ENCODE results near the gene SAMD13. TPM values are rescaled to one million over a fixed set of nuclear protein-coding genes. Genes with fewer than 3 reads are reported as not detected.

Gene SAMD13, protein sequence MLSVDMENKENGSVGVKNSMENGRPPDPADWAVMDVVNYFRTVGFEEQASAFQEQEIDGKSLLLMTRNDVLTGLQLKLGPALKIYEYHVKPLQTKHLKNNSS
- total RNA-seq (2014; rRNA removed; shearing (Covaris generic)) = 1.9 and 5.9 TPM in 2 replicates

- peak; percentile 86 for DNase-seq (ENCODE audit: low read depth)
These were observed at the start of gene SAMD13 for GRCh38 chr1:84301004-84301784. TSS of gene SAMD13 (plus strand) at chr1:84301708. CDS start at chr1:84303235, 1,527 bp downstream.

- DNase-seq (ENCODE audit: low read depth) = peak; percentile 36
These were observed 48.5 kb upstream of the SAMD13 start for GRCh38 chr1:84253036-84253435.

DNA sequence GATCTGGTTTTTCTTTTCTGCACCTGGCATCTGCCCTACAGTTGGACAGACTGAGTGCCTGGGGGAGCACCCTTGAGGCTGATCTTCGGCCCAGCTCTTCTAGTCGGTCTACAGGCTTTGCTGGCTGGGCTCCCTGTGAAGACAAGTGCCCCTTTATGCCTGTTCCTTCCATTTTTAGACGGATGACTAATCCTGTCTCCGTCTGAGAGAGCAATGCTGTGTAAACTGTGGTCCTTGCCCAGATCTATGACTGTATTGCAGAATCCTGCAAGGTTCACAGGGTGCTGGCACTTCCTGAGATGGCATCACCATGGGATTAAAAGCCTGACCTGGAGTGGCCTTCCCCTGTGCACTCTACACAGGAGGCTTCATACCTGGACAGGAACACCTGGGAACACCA is 47.6 kb upstream of the SAMD13 start:
- DNase-seq (ENCODE audit: low read depth) = peak; percentile 93

DNA sequence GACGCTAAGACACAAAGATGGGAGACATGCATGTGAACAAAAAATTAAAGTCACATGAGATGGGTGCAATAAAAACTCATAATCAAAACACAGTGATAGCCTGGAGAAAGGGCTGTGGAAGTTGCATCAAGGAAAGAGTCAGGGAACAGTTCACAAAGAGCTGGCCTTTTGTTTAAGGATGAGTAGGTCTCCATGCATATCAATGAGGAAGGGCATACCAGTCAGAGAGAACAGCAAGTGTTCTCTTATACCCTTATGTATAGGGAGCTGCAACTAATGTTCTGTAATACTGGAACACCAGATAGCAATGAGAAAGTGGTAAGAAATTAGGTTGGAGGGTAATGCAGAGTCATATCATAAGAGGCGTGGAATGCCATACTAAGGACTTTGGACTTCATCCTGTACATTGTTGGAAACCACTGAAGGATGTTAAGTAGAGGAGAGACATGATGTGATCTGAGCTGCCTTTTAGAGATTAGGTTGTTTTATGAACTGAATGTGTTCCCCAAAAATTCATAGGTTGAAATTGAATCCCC is 46.7 kb upstream of the SAMD13 start:
- no peak for DNase-seq (ENCODE audit: low read depth)

DNA sequence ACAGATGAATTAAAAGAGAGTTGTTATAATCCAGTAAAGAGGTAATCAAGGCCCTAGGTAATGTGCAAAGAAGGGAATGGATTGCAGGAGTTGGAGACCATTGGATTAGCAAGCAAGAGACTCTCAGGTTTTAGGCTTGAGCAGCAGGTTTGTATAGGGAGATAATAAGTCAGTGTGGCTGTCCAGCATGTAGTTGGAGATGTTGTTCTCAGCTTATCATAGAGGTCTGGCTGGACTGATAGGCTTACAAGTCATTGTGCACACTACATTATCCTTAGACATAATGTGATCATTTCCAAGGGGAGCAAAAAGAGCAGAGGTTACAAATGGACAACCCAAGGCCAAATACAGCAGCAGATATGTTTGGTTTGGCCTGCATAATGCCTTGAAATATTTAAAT is 45.9 kb upstream of the SAMD13 start:
- DNase-seq (ENCODE audit: low read depth) = no peak

GRCh38 chr1:84257617-84258016 is 43.9 kb upstream of the SAMD13 start:
- DNase-seq (ENCODE audit: low read depth) = no peak

GRCh38 chr1:84259376-84259775 is 42.1 kb upstream of the SAMD13 start:
- no peak for DNase-seq (ENCODE audit: low read depth)

DNA sequence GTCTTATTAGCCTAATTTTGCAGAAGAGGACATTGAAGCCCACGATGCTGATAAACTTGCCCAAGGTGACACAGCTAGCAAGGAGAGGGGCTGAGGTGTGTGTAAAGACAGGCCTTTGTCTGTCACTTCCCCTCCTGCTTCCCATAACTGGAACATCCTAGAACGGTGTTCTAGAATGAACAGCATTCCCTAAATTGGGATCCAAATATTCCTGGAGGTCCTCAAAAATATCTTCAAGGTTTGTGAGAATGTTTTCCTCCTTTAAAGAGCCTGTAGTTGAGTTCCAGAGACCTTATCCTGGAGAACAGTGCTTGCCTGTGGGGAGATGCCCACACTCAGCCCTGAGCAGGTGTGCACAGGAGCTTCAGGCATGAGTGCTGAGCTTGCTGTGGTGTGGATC is 41.5 kb upstream of the SAMD13 start:
- DNase-seq (ENCODE audit: low read depth) = no peak

DNA sequence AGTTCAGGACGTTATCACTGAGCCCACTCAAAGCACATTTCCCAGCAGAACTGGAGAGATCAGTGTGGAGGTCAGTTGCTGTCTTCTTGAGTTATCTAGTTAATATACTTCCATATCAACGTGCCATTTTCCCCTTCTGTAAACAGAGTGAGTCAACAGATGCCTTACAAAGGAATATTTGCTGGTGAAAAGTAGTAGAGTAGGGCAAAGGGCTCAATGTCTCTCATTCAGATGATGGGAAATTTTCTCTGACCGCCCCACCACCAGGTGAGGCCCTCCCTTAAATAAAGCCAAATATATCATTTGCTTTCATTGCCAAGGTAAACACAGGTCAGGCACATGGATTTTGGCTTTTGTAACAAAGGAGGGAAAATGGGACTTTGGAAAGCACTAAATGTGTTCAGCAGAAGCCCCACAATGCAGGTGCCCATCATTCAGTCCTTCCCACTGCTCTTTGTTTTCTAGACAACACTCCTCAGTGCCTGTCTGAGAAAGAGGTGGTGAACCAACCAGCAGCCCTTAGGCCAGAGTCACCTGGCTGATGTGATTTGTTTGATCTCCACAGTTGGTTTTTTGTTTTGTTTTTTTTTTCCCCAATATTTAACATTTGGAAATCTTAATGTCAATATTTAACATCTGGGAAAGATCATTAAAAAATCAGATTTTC is 40.5 kb upstream of the SAMD13 start:
- peak; percentile 21 for DNase-seq (ENCODE audit: low read depth)

- DNase-seq (ENCODE audit: low read depth) = no peak
These were observed 36.5 kb upstream of the SAMD13 start for GRCh38 chr1:84264961-84265360.

- no peak for DNase-seq (ENCODE audit: low read depth)
These were observed 35.6 kb upstream of the SAMD13 start for GRCh38 chr1:84265867-84266266.

- no peak for DNase-seq (ENCODE audit: low read depth)
These were observed 34.8 kb upstream of the SAMD13 start for GRCh38 chr1:84266748-84267147.

DNA sequence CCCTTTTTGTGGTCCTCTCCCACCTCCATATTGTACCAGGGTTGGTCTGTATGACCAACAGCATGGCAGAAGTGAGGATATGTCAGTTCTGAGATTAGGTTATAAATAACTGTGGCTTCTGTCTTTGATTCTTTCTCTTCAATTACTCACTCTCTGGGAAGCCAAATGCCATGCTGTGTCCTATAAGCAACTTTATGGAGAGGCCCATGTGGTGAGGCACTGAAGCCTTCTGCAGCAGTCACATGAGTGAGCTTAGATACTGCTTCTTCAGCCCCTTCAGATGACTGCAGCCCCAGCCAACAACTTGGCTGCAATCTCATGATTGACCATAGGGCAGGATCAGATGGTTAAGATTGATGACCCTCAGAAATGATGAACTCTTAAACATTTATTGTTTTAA is 34.0 kb upstream of the SAMD13 start:
- DNase-seq (ENCODE audit: low read depth) = no peak

GRCh38 chr1:84268346-84268745 is 33.2 kb upstream of the SAMD13 start:
- DNase-seq (ENCODE audit: low read depth) = no peak

DNA sequence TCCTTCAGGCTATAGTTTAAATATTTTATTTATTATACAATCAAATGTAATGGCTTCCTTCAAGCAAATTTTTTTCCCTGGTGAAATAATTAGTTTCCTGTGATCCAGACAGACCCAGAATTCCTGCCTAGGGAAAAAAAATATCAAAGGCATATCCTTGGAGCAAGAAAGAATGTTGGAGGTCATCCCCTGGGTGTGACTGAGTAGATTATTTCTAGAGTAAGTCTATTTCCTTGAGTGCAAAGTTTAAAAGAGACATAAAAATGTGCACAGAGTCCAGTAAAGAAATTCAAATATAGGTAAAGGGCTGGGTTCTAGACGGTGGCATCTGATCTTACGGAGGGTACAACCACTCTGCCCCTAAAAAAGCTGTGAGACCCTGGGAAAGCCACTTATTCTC is 32.2 kb upstream of the SAMD13 start:
- no peak for DNase-seq (ENCODE audit: low read depth)

- peak; percentile 34 for DNase-seq (ENCODE audit: low read depth)
These were observed 29.9 kb upstream of the SAMD13 start for GRCh38 chr1:84271441-84272151.

DNA sequence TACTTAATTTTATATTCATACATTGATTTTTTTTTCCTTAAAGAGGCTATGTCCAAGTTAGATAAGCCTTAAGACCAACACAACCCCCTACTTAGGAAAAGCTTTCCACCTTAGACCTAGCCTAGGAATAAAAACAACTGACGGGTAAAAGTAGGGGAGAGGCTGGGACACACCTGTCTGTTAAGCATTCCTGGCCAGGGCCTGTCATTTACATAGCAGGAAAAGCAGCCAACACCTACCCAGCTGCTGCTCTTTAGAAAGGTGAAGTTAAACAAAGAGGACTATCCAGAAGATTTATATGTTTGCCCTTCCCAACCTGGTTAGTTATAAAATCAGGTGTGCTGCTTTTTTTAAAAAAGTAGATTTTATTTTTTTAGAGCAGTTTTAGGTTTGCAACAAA is 29.1 kb upstream of the SAMD13 start:
- DNase-seq (ENCODE audit: low read depth) = no peak

DNA sequence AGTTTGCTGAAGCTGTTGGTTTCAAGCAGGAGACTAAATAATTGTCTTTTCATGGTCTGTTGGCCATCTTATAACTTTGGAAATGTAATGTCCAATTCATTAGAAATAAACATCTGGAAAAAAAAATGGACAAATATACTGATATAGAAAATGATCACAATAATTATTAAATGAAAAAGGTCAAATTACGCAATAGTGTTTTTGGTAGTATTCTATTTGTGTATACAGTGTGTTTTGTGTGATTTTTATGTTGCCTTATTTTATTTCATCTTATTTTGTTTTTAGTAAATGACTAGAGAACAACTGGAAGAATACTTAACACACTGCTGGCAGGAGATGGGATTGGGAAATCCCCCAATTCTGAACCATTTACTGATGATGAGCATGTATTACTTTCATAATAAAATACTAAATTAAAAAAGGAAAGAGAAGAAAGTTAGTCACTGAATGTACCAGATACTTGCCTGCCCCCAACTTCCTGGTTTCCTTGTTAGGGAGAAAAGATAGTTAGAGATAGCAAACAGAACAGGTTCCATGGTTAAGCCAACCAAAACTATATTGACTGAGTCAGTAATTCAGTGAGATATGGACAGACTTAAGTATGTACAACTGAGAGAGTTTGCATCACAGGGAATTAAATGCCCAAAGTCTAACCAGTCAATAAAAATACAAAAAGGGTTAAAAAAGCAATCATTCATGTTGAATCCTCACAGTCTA is 24.0 kb upstream of the SAMD13 start:
- no peak for DNase-seq (ENCODE audit: low read depth)

GRCh38 chr1:84278905-84279304 is 22.6 kb upstream of the SAMD13 start:
- DNase-seq (ENCODE audit: low read depth) = no peak

- no peak for DNase-seq (ENCODE audit: low read depth)
These were observed 20.6 kb upstream of the SAMD13 start for GRCh38 chr1:84280912-84281311.

- DNase-seq (ENCODE audit: low read depth) = no peak
These were observed 18.7 kb upstream of the SAMD13 start for GRCh38 chr1:84282780-84283333.

All from Daoy (cell line).